Measurements from ENCODE around the gene MEIOB.
"Not testable (repeated sequence)": the region's sequence is repeated elsewhere in the genome, so short reads cannot be mapped to it uniquely, and the experiment has no call there.

Gene MEIOB

DNA sequence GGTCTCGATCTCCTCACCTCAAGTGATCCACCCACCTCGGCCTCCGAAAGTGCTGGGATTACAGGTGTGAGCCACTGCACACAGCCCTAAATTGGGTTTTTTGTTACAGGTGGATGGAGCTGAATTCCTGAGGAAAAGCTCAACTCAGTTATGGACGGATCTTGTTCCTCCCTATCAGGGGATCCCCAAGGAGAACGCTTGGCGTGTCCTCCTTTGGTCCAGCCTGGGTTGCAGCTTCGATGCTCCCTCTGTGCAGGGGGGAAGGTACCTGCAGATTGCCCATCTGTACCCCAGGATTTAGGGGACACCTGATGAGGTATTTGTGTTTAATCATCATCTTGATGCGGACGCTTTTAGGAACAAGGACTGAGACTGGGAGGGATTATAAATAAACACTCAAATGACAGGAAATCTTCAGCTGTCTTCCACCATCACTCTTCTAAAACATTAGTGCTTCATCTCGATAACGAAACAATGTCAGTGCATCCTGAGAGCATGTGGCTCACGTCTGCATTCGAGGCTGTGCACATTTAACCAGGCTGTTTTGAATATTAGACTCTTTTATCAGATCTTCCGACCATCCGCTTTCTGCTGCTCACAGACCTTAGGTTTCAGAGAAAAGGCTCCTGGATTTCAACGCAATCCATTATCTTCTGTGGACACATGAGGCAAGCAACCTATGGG lies 18.2 kb upstream of the MEIOB start:
- no peaks in the 10 kb centered on the region for H3K27me3 ChIP-seq (ENCODE audit: low read depth, low read length)
- no peaks in the 10 kb centered on the region for H3K9me3 ChIP-seq (ENCODE audit: control insufficient read depth in 1 of 2, low read length in 2 of 2)
- H3K4me1 ChIP-seq (ENCODE audit: control insufficient read depth in 1 of 2, insufficient read depth in 2 of 2, low read length in 2 of 2): no peaks in the 10 kb centered on the region

DNA sequence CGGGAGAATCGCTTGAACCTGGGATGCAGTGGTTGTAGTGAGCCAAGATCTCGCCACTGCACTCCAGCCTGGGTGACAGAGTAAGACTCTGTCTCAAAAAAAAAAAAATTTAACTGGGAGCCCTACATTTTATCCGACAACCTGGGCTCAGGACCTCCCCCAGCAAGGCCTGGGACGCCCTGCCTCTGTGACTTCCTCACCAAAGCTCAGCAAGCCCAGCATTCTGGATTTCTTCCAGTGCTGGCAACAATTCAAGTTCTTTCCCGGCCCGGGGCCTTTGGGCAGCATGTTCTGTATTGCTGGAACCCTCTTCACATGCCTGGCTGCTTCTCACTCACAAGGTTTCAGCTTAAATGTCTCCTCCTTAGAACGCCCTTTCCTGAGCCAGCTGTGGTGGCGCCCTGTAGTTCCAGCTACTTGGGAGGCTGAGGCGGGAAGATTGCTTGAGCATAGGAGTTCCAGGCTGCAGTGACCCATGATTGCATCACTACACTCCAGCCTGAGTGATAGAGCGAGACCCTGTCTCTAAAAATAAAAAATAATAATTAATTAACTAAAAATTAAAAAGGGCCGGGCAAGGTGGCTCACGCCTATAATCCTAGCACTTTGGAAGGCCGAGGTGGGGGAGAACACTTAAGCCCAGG lies 15.9 kb upstream of the MEIOB start:
- no peaks in the 10 kb centered on the region for H3K36me3 ChIP-seq (ENCODE audit: control insufficient read depth in 1 of 2, insufficient read depth in 2 of 2, low read length in 2 of 2)
- no peaks in the 10 kb centered on the region for H3K4me1 ChIP-seq (ENCODE audit: control insufficient read depth in 1 of 2, insufficient read depth in 2 of 2, low read length in 2 of 2)
- no peak overlapping the region for H3K27ac ChIP-seq (ENCODE audit: low read length)
- H3K27me3 ChIP-seq (ENCODE audit: low read depth, low read length): no peaks in the 10 kb centered on the region
- no peaks in the 10 kb centered on the region for H3K9me3 ChIP-seq (ENCODE audit: control insufficient read depth in 1 of 2, low read length in 2 of 2)
- no peak overlapping the region for H3K4me3 ChIP-seq (ENCODE audit: low read depth in 1 of 2, low read length in 2 of 2)

More for the DNA sequence above, 18.2 kb upstream of the MEIOB start:
- no peaks in the 10 kb centered on the region for H3K36me3 ChIP-seq (ENCODE audit: control insufficient read depth in 1 of 2, insufficient read depth in 2 of 2, low read length in 2 of 2)
- no peak overlapping the region for H3K27ac ChIP-seq (ENCODE audit: low read length)
- H3K4me3 ChIP-seq (ENCODE audit: low read depth in 1 of 2, low read length in 2 of 2): no peak overlapping the region

DNA sequence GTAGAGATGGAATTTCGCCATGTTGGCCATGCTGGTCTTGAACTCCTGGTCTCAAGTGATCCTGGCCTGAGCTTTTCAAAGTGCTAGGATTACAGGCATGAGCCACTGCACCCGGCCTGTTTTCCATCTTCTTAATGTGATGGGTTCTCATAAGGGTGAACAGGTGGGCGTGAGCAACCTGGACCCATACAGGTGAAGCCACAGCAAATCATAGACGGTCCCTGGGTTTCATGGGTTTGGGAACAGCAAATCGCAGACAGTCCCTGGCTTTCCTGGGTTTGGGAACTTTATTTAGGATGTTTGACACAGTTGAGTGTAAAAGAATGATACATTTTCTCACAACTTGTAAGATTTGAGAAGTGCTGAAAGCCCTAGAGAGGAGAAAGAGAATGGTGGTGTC lies 12.9 kb upstream of the MEIOB start:
- no peaks in the 10 kb centered on the region for H3K27me3 ChIP-seq (ENCODE audit: low read depth, low read length)
- H3K4me3 ChIP-seq (ENCODE audit: low read depth in 1 of 2, low read length in 2 of 2): no peak overlapping the region
- H3K9me3 ChIP-seq (ENCODE audit: control insufficient read depth in 1 of 2, low read length in 2 of 2): no peaks in the 10 kb centered on the region
- no peaks in the 10 kb centered on the region for H3K4me1 ChIP-seq (ENCODE audit: control insufficient read depth in 1 of 2, insufficient read depth in 2 of 2, low read length in 2 of 2)
- H3K36me3 ChIP-seq (ENCODE audit: control insufficient read depth in 1 of 2, insufficient read depth in 2 of 2, low read length in 2 of 2): no peaks in the 10 kb centered on the region
- no peak overlapping the region for H3K27ac ChIP-seq (ENCODE audit: low read length)

DNA sequence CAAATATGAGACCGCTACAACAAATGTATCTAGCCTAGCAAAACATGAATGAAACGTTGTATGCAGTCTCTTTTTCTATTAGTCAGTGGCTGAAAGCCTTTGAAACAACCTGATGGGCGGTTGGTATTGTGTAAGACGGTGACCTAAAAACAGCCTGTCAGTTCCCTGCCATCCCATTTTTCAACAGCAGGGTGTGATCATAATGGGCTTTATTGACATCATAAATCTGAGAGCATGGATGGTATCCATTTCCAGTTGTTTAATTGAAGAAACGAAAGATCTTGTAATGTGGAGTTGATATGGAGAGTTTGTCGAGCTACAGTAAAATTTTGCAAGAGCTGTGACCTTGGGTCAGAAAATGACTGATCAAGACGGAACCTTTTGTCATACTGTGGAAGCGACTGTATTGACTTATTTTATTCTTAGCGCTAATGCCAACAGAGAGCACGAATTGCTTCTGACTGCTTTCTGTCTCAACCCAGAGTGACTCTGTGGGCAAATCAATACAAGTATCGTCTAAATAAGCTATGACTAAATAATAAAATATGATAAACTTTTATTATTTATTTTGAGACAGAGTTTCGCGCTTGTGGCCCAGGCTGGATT lies 12.3 kb upstream of the MEIOB start:
- Histone ChIP-seq H3K9me3 (ENCODE audit: control insufficient read depth in 1 of 2, low read length in 2 of 2) (no peaks in the 10 kb centered on the region), H3K4me1 (ENCODE audit: control insufficient read depth in 1 of 2, insufficient read depth in 2 of 2, low read length in 2 of 2) (no peaks in the 10 kb centered on the region), H3K4me3 (ENCODE audit: low read depth in 1 of 2, low read length in 2 of 2) (no peak overlapping the region), H3K27me3 (ENCODE audit: low read depth, low read length) (no peaks in the 10 kb centered on the region), H3K27ac (ENCODE audit: low read length) (no peak overlapping the region), H3K36me3 (ENCODE audit: control insufficient read depth in 1 of 2, insufficient read depth in 2 of 2, low read length in 2 of 2) (no peaks in the 10 kb centered on the region)

DNA sequence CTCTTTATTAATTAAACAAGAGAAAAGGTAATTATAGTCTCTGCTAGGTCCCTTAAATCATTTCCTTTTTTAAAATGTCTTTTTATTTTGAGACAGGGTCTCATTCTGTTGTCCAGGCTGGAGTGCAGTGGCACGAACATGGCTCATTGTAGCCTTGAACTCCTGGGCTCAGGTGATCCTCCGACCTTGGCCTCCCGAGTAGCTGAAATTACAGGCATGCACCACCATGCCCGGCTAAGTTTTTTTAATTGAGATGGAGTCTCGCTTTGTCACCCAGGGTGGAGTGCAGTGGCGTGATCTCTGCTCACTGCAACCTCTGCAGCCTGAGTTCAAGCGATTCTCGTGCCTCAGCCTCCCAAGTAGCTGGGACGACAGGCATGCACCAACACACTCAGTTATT lies 9.2 kb upstream of the MEIOB start:
- not testable (repeated sequence) for H3K36me3 ChIP-seq (ENCODE audit: control insufficient read depth in 1 of 2, insufficient read depth in 2 of 2, low read length in 2 of 2); H3K4me3 ChIP-seq (ENCODE audit: low read depth in 1 of 2, low read length in 2 of 2); H3K9me3 ChIP-seq (ENCODE audit: control insufficient read depth in 1 of 2, low read length in 2 of 2); H3K27ac ChIP-seq (ENCODE audit: low read length); H3K4me1 ChIP-seq (ENCODE audit: control insufficient read depth in 1 of 2, insufficient read depth in 2 of 2, low read length in 2 of 2); H3K27me3 ChIP-seq (ENCODE audit: low read depth, low read length)

DNA sequence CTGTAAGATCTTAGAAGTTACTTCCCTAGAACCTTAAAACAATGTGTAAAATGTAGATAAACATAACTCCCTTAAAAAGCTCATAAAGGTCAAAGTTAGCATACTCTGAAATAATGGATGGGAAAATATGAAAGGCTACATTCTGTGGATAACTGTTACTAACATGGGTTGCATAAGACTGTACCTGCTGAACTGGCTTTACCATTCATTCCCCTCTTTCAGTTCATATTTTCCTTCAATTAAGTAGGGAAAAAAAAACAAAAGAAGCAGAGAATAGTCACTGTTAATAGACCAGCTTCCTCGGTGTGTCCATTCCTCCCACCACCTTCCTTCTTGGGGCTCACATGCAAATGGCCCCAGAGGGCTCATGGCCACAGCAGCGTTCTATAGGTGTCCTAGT lies 7.5 kb upstream of the MEIOB start:
- Histone ChIP-seq H3K27ac (ENCODE audit: low read length) (no peak overlapping the region), H3K9me3 (ENCODE audit: control insufficient read depth in 1 of 2, low read length in 2 of 2) (no peaks in the 10 kb centered on the region), H3K4me1 (ENCODE audit: control insufficient read depth in 1 of 2, insufficient read depth in 2 of 2, low read length in 2 of 2) (no peaks in the 10 kb centered on the region), H3K36me3 (ENCODE audit: control insufficient read depth in 1 of 2, insufficient read depth in 2 of 2, low read length in 2 of 2) (no peaks in the 10 kb centered on the region), H3K27me3 (ENCODE audit: low read depth, low read length) (no peaks in the 10 kb centered on the region), H3K4me3 (ENCODE audit: low read depth in 1 of 2, low read length in 2 of 2) (no peak overlapping the region)

DNA sequence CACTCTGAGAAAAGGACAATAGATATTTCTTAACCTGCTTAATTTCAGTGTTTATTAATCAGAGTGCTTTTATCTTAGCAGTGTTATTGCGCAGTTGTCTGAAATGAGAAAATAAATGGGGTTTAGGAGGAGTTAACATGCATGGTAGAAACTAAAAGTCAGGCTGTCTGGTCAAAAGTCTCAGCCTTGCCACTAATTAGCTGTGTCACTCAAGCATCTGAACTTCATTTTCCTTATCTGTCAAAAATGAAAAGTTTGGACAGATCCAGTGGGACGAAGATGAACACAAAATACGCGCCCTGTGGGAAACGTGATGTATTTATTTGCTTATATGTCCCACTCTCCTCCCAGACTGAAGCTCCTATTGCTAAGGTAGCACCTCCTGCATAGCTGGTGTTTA lies 6.3 kb upstream of the MEIOB start:
- Histone ChIP-seq H3K27me3 (ENCODE audit: low read depth, low read length) (no peaks in the 10 kb centered on the region), H3K4me1 (ENCODE audit: control insufficient read depth in 1 of 2, insufficient read depth in 2 of 2, low read length in 2 of 2) (no peaks in the 10 kb centered on the region), H3K4me3 (ENCODE audit: low read depth in 1 of 2, low read length in 2 of 2) (no peak overlapping the region), H3K27ac (ENCODE audit: low read length) (no peak overlapping the region), H3K9me3 (ENCODE audit: control insufficient read depth in 1 of 2, low read length in 2 of 2) (no peaks in the 10 kb centered on the region), H3K36me3 (ENCODE audit: control insufficient read depth in 1 of 2, insufficient read depth in 2 of 2, low read length in 2 of 2) (no peaks in the 10 kb centered on the region)

DNA sequence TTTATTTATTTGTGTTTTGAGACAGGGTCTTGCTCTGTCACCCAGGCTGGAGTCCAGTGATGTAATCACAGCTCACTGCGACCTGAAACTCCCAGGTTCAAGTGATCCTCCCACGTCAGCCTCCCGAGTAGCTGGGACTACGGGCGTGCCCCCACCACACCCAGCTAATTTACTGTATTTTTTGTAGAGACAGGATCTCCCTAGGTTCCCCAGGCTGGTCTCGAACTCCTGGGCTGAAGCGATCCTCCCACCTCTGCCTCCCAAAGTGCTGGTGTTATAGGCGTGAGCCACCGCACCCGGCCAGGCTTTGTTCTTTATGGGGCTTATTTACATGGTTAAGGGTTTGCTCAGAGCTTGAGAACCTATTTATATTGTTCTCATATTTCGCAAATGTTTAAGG lies 5.8 kb upstream of the MEIOB start:
- no peak overlapping the region for H3K4me3 ChIP-seq (ENCODE audit: low read depth in 1 of 2, low read length in 2 of 2)
- H3K9me3 ChIP-seq (ENCODE audit: control insufficient read depth in 1 of 2, low read length in 2 of 2): no peaks in the 10 kb centered on the region
- H3K27ac ChIP-seq (ENCODE audit: low read length): no peak overlapping the region
- H3K27me3 ChIP-seq (ENCODE audit: low read depth, low read length): no peaks in the 10 kb centered on the region
- no peaks in the 10 kb centered on the region for H3K36me3 ChIP-seq (ENCODE audit: control insufficient read depth in 1 of 2, insufficient read depth in 2 of 2, low read length in 2 of 2)
- H3K4me1 ChIP-seq (ENCODE audit: control insufficient read depth in 1 of 2, insufficient read depth in 2 of 2, low read length in 2 of 2): no peaks in the 10 kb centered on the region

DNA sequence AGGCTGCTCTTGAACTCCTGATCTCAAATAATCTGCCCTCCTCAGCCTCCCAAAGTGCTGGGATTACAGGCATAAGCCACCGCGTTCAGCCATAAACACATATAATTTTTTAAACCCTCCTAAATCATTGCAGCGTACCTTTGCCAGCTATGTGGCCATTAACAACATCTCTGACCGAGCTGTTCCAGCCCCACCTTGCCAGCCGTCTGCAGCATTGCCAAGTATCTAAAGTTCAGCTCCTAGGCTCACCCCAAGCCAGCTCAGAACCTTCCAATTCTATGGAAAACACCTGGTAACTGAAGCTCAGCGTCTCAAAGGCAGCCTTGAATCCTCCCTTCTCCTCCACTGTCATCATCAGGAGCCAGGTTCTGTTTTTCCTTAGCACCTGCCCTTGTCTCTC lies 5.1 kb upstream of the MEIOB start:
- no peaks in the 10 kb centered on the region for H3K27me3 ChIP-seq (ENCODE audit: low read depth, low read length)
- no peaks in the 10 kb centered on the region for H3K9me3 ChIP-seq (ENCODE audit: control insufficient read depth in 1 of 2, low read length in 2 of 2)
- no peak overlapping the region for H3K27ac ChIP-seq (ENCODE audit: low read length)

DNA sequence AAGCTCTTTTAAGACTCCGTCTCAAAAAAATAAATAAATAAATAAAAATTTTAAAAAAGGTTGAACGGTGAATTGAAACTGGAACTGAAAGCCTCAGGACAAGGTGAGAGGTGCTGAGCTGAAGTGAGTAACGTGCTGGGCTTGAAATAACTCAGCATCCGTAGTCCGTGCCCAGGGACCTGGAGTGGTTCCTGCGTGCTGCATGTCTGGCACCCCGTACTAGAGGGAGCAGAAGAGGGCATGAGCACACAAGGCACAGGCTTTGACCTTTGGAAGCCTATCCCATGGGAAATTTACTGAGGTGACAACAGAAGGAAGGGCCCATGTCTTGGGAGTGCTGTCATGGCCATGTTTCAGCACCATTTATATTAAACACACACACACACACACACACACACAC lies 4.5 kb upstream of the MEIOB start:
- Histone ChIP-seq H3K27ac (ENCODE audit: low read length) (no peak overlapping the region), H3K4me1 (ENCODE audit: control insufficient read depth in 1 of 2, insufficient read depth in 2 of 2, low read length in 2 of 2) (no peaks in the 10 kb centered on the region), H3K27me3 (ENCODE audit: low read depth, low read length) (no peaks in the 10 kb centered on the region), H3K36me3 (ENCODE audit: control insufficient read depth in 1 of 2, insufficient read depth in 2 of 2, low read length in 2 of 2) (no peaks in the 10 kb centered on the region), H3K9me3 (ENCODE audit: control insufficient read depth in 1 of 2, low read length in 2 of 2) (no peaks in the 10 kb centered on the region), H3K4me3 (ENCODE audit: low read depth in 1 of 2, low read length in 2 of 2) (no peak overlapping the region)

More for the DNA sequence above, 5.1 kb upstream of the MEIOB start:
- Histone ChIP-seq H3K36me3 (ENCODE audit: control insufficient read depth in 1 of 2, insufficient read depth in 2 of 2, low read length in 2 of 2) (no peaks in the 10 kb centered on the region), H3K4me3 (ENCODE audit: low read depth in 1 of 2, low read length in 2 of 2) (no peak overlapping the region), H3K4me1 (ENCODE audit: control insufficient read depth in 1 of 2, insufficient read depth in 2 of 2, low read length in 2 of 2) (no peaks in the 10 kb centered on the region)

DNA sequence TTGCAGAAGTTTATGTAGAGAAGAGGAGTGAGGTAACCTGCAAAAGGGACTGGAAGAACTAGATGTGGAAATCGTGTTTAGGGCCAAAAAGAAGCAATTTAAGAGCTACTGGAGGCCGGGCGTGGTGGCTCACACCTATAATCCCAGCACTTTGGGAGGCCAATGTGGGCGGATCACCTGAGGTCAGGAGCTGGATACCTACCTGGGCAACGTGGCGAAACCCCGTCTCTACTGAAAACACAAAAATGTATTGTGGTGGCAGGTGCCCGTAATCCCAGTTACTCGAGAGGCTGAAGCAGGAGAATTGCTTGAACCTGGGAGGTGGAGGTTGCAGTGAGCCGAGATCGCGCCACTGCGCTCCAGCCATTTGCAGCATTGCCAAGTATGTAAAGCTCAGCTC lies 4.1 kb upstream of the MEIOB start:
- H3K9me3 ChIP-seq (ENCODE audit: control insufficient read depth in 1 of 2, low read length in 2 of 2); H3K4me3 ChIP-seq (ENCODE audit: low read depth in 1 of 2, low read length in 2 of 2); H3K4me1 ChIP-seq (ENCODE audit: control insufficient read depth in 1 of 2, insufficient read depth in 2 of 2, low read length in 2 of 2); H3K27ac ChIP-seq (ENCODE audit: low read length); H3K27me3 ChIP-seq (ENCODE audit: low read depth, low read length); H3K36me3 ChIP-seq (ENCODE audit: control insufficient read depth in 1 of 2, insufficient read depth in 2 of 2, low read length in 2 of 2): not testable (repeated sequence)

DNA sequence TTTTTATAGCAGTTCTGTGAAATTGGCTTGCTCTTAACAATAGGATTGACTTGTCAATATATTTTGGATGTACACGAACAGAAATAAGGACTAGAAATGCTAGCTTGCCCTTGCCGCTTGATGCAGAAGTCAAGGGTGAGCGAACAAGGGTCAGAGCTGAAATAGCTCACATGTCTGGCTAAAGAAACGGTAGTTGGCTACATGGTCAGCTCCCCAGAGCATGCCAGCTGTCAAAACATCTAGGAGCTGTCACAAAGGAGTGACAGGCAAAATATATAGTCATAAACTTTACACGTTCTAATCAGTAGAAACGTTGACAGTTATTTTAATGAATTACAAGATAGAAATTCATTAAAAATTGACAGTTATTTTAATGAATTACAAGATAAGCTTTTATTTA lies 2.9 kb upstream of the MEIOB start:
- Histone ChIP-seq H3K27me3 (ENCODE audit: low read depth, low read length) (no peaks in the 10 kb centered on the region), H3K4me3 (ENCODE audit: low read depth in 1 of 2, low read length in 2 of 2) (no peak overlapping the region), H3K4me1 (ENCODE audit: control insufficient read depth in 1 of 2, insufficient read depth in 2 of 2, low read length in 2 of 2) (no peaks in the 10 kb centered on the region), H3K36me3 (ENCODE audit: control insufficient read depth in 1 of 2, insufficient read depth in 2 of 2, low read length in 2 of 2) (no peaks in the 10 kb centered on the region), H3K27ac (ENCODE audit: low read length) (no peak overlapping the region), H3K9me3 (ENCODE audit: control insufficient read depth in 1 of 2, low read length in 2 of 2) (no peaks in the 10 kb centered on the region)

All from muscle layer of duodenum (tissue), 2 donors.